K562 (cell line): Measurements from ENCODE around the gene KIF14. TPM values are rescaled to one million over a fixed set of nuclear protein-coding genes. Genes with fewer than 3 reads are reported as not detected.
A peak's percentile ranks its signal among the peaks of the same experiment; 100 is the strongest.

Source experiments
- ATAC-seq: fragments of 200-7000 bp; cut with Tn5 transposase; 3 replicates; pipeline ENCODE4 v1.9.1; 2020; ENCODE audit warnings: moderate library complexity
- BruUV-seq: library from RNA; stranded (reverse); fragments of 400-500 nt; replicated peaks from 2 replicates; lab custom pipeline; 2021; lab: Mats Ljungman, UMichigan
- CTCF ChIA-PET: fragments of 300-600 bp; formaldehyde crosslinking; extraction: SDS; loops from one replicate; lab custom pipeline; 2021; ENCODE audit warnings: low intra/inter-chr PET ratio; lab: Yijun Ruan, JAX
- POLR2A ChIA-PET: fragments of 300-600, 350-650 bp; sonication (Branson Sonifier 250); formaldehyde crosslinking; extraction: SDS; loops from one replicate; lab custom pipeline; 2021; ENCODE audit warnings: antibody characterized with exemption, inconsistent platforms; lab: Yijun Ruan, JAX
- DNase-seq, 4 experiments: peaks; one replicate each; pipeline versions ENCODE4 v3.0.0 to v3.0.0-alpha.2; 2011 to 2018; ENCODE audit warnings: low spot score in 3 of 4, mixed read lengths in 3 of 4; ENCODE audit errors: extremely low read depth in 1 of 4
- FAIRE-seq: peaks from 2 replicates; lab custom pipeline; 2011; peaks lifted over from hg19 to GRCh38; lab: Jason Lieb, UNC
- H2AFZ ChIP-seq: 2 replicates; pipeline ENCODE4 v1.6.0; 2011; ENCODE audit warnings: low read depth, low read length, control low read depth, inconsistent platforms
- H3K27ac ChIP-seq: fragments of 200-600 bp; 3 replicates; pipeline ENCODE4 v1.8.0; 2011; ENCODE audit warnings: low read depth, mild to moderate bottlenecking, control low read depth, inconsistent platforms, low read length, moderate library complexity, mixed read lengths; ENCODE audit errors: extremely low read depth
- H3K27me3 ChIP-seq, 2 experiments: fragments of 300-600 bp in 1 of 2; 2 replicates in 1 of 2; 3 replicates in 1 of 2; pipeline versions ENCODE4 v1.6.0 to v1.8.0; 2011; ENCODE audit warnings: inconsistent platforms in 2 of 2, low read length in 2 of 2, mild to moderate bottlenecking in 1 of 2, mixed read lengths in 1 of 2, moderate library complexity in 1 of 2; ENCODE audit not compliant: control insufficient read depth in 2 of 2, insufficient read depth in 2 of 2
- H3K36me3 ChIP-seq: fragments of 300-600 bp; 3 replicates; pipeline ENCODE4 v1.8.0; 2011; ENCODE audit warnings: mild to moderate bottlenecking, low read length, inconsistent platforms; ENCODE audit not compliant: control insufficient read depth, insufficient read depth
- H3K4me1 ChIP-seq, 2 experiments: fragments of 200-600 bp in 1 of 2; replicated peaks in 1 of 2; 2 replicates in 1 of 2; 3 replicates in 1 of 2; pipeline versions ENCODE4 v1.5.1 to v1.8.0; 2011; ENCODE audit warnings: inconsistent platforms in 2 of 2, low read length in 2 of 2, mild to moderate bottlenecking in 1 of 2, mixed read lengths in 1 of 2, moderate library complexity in 1 of 2; ENCODE audit not compliant: control insufficient read depth in 2 of 2, insufficient read depth in 2 of 2
- H3K4me2 ChIP-seq: 2 replicates; pipeline ENCODE4 v1.6.1; 2011; ENCODE audit warnings: low read length, control low read depth, inconsistent platforms, mixed read lengths; ENCODE audit not compliant: insufficient read depth
- H3K4me3 ChIP-seq: fragments of 200-600 bp; sonication (generic), shearing (Covaris generic); 2 replicates; pipeline ENCODE4 v1.5.1; 2016; ENCODE audit warnings: control low read depth, inconsistent platforms
- H3K79me2 ChIP-seq: fragments of 200-600 bp; 3 replicates; pipeline ENCODE4 v1.8.0; 2011; ENCODE audit warnings: low read length, inconsistent platforms; ENCODE audit not compliant: control insufficient read depth, insufficient read depth
- H3K9ac ChIP-seq, 2 experiments: 2 replicates each; pipeline versions ENCODE4 v1.6.0 to v1.6.1; 2011; ENCODE audit warnings: low read depth in 2 of 2, low read length in 2 of 2, control low read depth in 1 of 2, inconsistent platforms in 1 of 2, mild to moderate bottlenecking in 1 of 2, mixed read lengths in 1 of 2; ENCODE audit not compliant: insufficient read depth in 1 of 2
- H3K9me1 ChIP-seq: one replicate; pipeline ENCODE4 v1.6.0; 2011; ENCODE audit warnings: inconsistent platforms, mild to moderate bottlenecking, low read length, moderate library complexity; ENCODE audit not compliant: control insufficient read depth, insufficient read depth
- H3K9me3 ChIP-seq: replicated peaks from 2 replicates; pipeline ENCODE4 v1.5.1; 2011; ENCODE audit warnings: low read depth, low read length, inconsistent platforms; ENCODE audit not compliant: control insufficient read depth, insufficient read depth
- H4K20me1 ChIP-seq: replicated peaks from 2 replicates; pipeline ENCODE4 v1.6.1; 2011; ENCODE audit warnings: low read length, inconsistent platforms, mixed read lengths; ENCODE audit not compliant: control insufficient read depth, insufficient read depth
- CHD2 ChIP-seq: IDR thresholded peaks from 2 replicates; pipeline ENCODE4 v1.6.1; 2011; ENCODE audit warnings: low read depth, low read length
- DPF2 ChIP-seq: fragments of 450-650 bp; IDR thresholded peaks from 2 replicates; pipeline ENCODE4 v1.6.1; 2016
- HDGF ChIP-seq: fragments of 450-650 bp; IDR thresholded peaks from 2 replicates; pipeline ENCODE4 v1.6.1; 2016
- NFRKB ChIP-seq: fragments of 450-650 bp; IDR thresholded peaks from 2 replicates; pipeline ENCODE4 v1.6.1; 2016; ENCODE audit warnings: low read depth
- NFXL1 ChIP-seq: fragments of 450-650 bp; formaldehyde crosslinking; IDR thresholded peaks from 2 replicates; pipeline ENCODE4 v1.4.0; 2021; ENCODE audit warnings: mild to moderate bottlenecking
- NR4A1 ChIP-seq, 2 experiments: fragments of 250-450 bp in 1 of 2; fragments of 450-650 bp in 1 of 2; sonication (Bioruptor Pico) in 1 of 2; IDR thresholded peaks; 2 replicates each; pipeline versions ENCODE4 v1.4.0 to v1.6.1; 2016 to 2020; ENCODE audit warnings: mild to moderate bottlenecking in 2 of 2, missing compliant biosample characterization in 1 of 2, missing genetic modification characterization in 1 of 2, moderate library complexity in 1 of 2
- PTTG1 ChIP-seq: fragments of 450-650 bp; IDR thresholded peaks from 2 replicates; pipeline ENCODE4 v1.6.1; 2016; ENCODE audit warnings: low read depth, mild to moderate bottlenecking, missing genetic modification characterization, missing compliant biosample characterization
- SP2 ChIP-seq: IDR thresholded peaks from 2 replicates; pipeline ENCODE4 v1.6.1; 2011; ENCODE audit warnings: mild to moderate bottlenecking, low read depth, low read length, moderate library complexity; ENCODE audit not compliant: poor library complexity, severe bottlenecking; ENCODE audit errors: extremely low read depth
- STAT5B ChIP-seq: fragments of 250-450 bp; sonication (Bioruptor Pico); IDR thresholded peaks from 2 replicates; pipeline ENCODE4 v1.8.0; 2021; ENCODE audit warnings: mild to moderate bottlenecking, inconsistent platforms
- TEAD2 ChIP-seq: fragments of 450-650 bp; IDR thresholded peaks from 2 replicates; pipeline ENCODE4 v1.6.1; 2016; ENCODE audit warnings: missing genetic modification characterization, control low read depth, missing compliant biosample characterization
- TRIM24 ChIP-seq, 2 experiments: fragments of 450-650 bp; IDR thresholded peaks; 2 replicates each; pipeline ENCODE4 v1.6.1; 2016
- ZNF668 ChIP-seq: fragments of 250-450 bp; sonication (Bioruptor Pico); IDR thresholded peaks from 2 replicates; pipeline ENCODE4 v1.8.0; 2022; ENCODE audit warnings: mild to moderate bottlenecking, inconsistent platforms
- WGBS: fragments of 100-300 bp; shearing (Covaris generic); methylation state at CpG from one replicate; pipeline ENCODE4 v1.1.6; 2016; ENCODE audit warnings: low coverage, mixed read lengths; ENCODE audit not compliant: insufficient coverage; ENCODE audit errors: missing lambda C conversion rate; 5-methylcytosine and 5-hydroxymethylcytosine counted together
- in situ Hi-C: fragments of 300-500 bp; cut with MboI; formaldehyde crosslinking; loops from 4 replicates; pipeline ENCODE4 v1.15.0; 2018; ENCODE audit warnings: inconsistent platforms, mixed read lengths
- intact Hi-C: fragments of 100-400 bp; cut with micrococcal nuclease; formaldehyde crosslinking; loops from 2 replicates; pipeline ENCODE4 v1.14.2; 2022
- polyA plus RNA-seq, 8 experiments: library from polyadenylated mRNA; depleted of rRNA in 4 of 8; stranded (reverse) in 5 of 8; unstranded in 3 of 8; fragments of >200 nt; fragmentation: Nextera tagmentation in 2 of 8; fragmentation: Illumina TruSeq in 1 of 8; extraction: Ambion mirVana in 2 of 8; extraction: Trizol in 1 of 8; gene quantifications; 2 replicates each; pipeline versions ENCODE4 v1.2.1 to v1.2.3, GENCODE V29; 2011 to 2014; ENCODE audit warnings: inconsistent platforms in 1 of 8, missing spikeins in 1 of 8
- total RNA-seq, 7 experiments: library from RNA; depleted of rRNA in 6 of 7; stranded (reverse); fragments of >200 nt in 6 of 7; fragmentation: Illumina TruSeq in 2 of 7; extraction: Trizol in 2 of 7; gene quantifications; 2 replicates each; pipeline versions ENCODE4 v1.2.1 to v1.2.3, GENCODE V29; 2011 to 2021; ENCODE audit warnings: low replicate concordance in 1 of 7
- TF ChIP-seq, protein P1 (sequence below): fragments of 250-450 bp; sonication (Bioruptor Pico); IDR thresholded peaks from 2 replicates; pipeline ENCODE4 v1.4.0; 2020; ENCODE audit warnings: mild to moderate bottlenecking, moderate library complexity
- TF ChIP-seq, protein P2 (sequence below): fragments of 250-450 bp; sonication (Bioruptor Pico); IDR thresholded peaks from 2 replicates; pipeline ENCODE4 v1.8.0; 2022; ENCODE audit warnings: inconsistent platforms, mild to moderate bottlenecking, moderate library complexity, borderline replicate concordance

KIF14 gene
- total and polyA plus RNA-seq, 9 of the 15 experiments (the other 6 are each of a cell fraction or from before 2014, with no cell fraction given) = 11.5 to 47.4 (median 29.0) TPM

DNA sequence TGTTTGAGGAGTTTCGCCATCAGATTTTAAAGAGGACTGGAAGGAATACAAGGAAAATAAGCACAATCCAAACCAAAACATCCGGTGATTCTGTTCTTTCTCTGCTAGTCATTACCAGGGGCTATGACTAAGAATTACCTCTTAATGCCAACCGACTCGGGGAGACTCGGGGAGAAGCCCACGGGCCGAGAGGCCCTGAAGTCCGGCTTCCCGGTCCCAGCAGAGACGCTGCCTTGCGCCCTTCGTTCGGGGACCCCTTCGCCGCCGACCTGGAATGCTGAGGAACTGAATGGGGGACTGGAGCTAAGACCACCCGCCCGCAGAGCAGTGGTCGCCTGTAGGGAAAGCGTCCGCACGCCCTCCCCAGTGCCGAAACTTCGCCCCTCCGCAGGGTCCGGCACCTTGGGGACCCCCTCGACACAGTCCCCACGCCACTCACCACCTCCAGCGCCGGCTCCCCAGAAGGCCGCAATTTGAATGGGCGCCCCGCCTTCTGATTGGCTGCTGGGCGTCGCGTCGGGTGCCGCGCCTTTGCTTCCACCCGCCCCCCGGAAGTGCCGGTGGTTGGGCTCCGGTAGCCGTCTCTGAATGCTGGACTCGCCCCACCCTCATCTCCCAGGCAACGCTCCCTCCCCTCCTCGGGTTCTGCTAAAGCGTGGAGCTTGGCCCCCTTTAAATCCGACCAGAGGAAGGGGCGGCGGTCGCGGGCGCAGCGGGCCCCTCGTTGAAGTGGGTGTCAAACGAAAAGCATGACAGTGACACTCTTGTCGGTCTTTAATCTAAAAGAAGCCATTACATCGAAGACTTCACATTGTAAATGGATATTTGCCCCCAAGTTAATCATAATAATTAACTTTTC is at the start of gene KIF14 (continued):
- TF ChIP-seq, protein P1, sequence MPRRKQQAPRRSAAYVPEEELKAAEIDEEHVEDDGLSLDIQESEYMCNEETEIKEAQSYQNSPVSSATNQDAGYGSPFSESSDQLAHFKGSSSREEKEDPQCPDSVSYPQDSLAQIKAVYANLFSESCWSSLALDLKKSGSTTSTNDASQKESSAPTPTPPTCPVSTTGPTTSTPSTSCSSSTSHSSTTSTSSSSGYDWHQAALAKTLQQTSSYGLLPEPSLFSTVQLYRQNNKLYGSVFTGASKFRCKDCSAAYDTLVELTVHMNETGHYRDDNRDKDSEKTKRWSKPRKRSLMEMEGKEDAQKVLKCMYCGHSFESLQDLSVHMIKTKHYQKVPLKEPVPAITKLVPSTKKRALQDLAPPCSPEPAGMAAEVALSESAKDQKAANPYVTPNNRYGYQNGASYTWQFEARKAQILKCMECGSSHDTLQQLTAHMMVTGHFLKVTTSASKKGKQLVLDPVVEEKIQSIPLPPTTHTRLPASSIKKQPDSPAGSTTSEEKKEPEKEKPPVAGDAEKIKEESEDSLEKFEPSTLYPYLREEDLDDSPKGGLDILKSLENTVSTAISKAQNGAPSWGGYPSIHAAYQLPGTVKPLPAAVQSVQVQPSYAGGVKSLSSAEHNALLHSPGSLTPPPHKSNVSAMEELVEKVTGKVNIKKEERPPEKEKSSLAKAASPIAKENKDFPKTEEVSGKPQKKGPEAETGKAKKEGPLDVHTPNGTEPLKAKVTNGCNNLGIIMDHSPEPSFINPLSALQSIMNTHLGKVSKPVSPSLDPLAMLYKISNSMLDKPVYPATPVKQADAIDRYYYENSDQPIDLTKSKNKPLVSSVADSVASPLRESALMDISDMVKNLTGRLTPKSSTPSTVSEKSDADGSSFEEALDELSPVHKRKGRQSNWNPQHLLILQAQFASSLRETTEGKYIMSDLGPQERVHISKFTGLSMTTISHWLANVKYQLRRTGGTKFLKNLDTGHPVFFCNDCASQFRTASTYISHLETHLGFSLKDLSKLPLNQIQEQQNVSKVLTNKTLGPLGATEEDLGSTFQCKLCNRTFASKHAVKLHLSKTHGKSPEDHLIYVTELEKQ = no peak

DNA sequence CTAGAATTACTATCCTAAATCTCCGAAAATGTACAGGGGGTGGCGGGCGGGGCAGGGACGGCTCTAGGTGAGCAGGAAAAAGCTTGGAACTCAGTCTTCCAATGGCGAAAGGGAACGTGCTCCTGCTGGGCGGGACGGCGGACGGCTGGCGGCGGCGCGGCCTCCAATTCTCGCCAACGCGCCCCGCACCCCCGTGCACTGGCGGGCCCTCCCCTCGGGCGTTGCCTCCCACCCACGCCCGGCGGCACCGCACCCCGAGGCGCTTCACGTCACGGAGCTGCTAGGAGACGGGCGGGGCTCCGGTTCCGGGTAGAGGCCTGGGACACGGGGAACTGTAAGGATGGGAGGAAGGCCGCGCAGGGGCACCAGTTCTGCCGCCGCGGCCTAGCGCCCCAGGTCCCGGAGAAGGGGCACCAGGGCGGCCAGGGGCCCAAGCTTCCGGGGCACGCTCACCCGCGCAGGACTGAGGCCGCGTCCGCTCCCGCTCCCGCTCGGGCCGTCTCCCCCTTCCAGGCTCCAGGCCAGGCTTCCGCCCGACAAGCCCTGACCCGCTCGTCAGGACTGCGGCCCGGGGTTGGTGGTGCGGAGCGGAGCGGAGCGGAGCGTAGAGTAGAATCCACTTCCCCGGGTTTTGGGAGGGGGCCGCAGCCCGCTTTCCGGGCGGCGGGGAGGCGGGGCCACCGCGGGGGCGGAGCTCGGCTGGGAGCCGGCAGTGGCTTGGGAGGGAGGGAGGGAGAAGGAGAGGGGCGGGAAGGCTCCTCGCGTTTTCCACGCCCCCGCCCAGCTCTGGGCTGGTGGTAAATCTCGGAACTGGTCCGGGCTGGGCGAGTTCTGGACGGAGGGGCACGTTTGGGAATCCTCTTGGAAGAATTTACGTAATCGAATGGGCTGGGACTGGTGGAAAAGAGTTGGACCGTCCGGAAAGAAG is 49.0 kb upstream of the KIF14 start, which contains the start of gene DDX59:
DDX59 (minus strand) TSS at position 594 of the 928 bp plus-strand sequence. CDS start 3,167 bp downstream, outside the sequence.
- DNase-seq (peak; percentile 97 to 98 (median 98)), FAIRE-seq (peak; percentile 67), ATAC-seq (peak; percentile 93)
- H3K27ac ChIP-seq = peak within 1 kb of the TSS; percentile 98
- peaks cover 12 to 13% of the 10 kb centered on the region in 2 experiments; a peak in 4 of 5 replicates for H3K4me1 ChIP-seq
- no peaks in the 10 kb centered on the region for H4K20me1 ChIP-seq
- CTCF ChIA-PET = no interaction called here
- H3K9ac ChIP-seq = peak within 1 kb of the TSS; percentile 98 to 100
- intact Hi-C loops (loop anchor here (1.0 to 2.0 kb wide), 4 partner anchors 29 to 134 kb away; partner anchors contain the start of genes CAMSAP2 and KIF14), in situ Hi-C loops (no loop called here)
- H2AFZ ChIP-seq = peak within 1 kb of the TSS; percentile 88
- H3K36me3 ChIP-seq = peaks cover 14% of the 10 kb centered on the region
- H3K27me3 ChIP-seq = no peaks in the 10 kb centered on the region
- WGBS = 1% methylated on average over 62 of the region's 91 CpGs
- peak within 1 kb of the TSS; percentile 80 for H3K4me2 ChIP-seq
- H3K9me3 ChIP-seq = no peaks in the 10 kb centered on the region
- H3K4me3 ChIP-seq = peak within 1 kb of the TSS; percentile 83
- BruUV-seq = no TSS peak
- POLR2A ChIA-PET = interaction anchor here (0.5 to 3.2 kb wide), 24 partner anchors 10 to 638 kb away, joined by 3 to 28 read pairs (median 5); partner anchors contain the start of genes CAMSAP2 and KIF14
- H3K79me2 ChIP-seq = peaks cover 27% of the 10 kb centered on the region
- no peaks in the 10 kb centered on the region for H3K9me1 ChIP-seq
- TF ChIP-seq DPF2 = no peak
- TF ChIP-seq NFRKB = peak; percentile 42
- TF ChIP-seq PTTG1 = no peak
- TF ChIP-seq TEAD2 (tag) = no peak
- TF ChIP-seq STAT5B (CRISPR knock-in tag) = no peak
- TF ChIP-seq TRIM24 (IDR thresholded peaks at IDR 0.05) = peak; percentile 21 to 67; a peak in 3 of 4 replicates
- no peak for TF ChIP-seq SP2
- TF ChIP-seq CHD2 = peak; percentile 31
- TF ChIP-seq NR4A1 (CRISPR knock-in tag; IDR thresholded peaks at IDR 0.05) = no peak; the same call in 1 of the 2 replicates
- peak; percentile 53 for TF ChIP-seq NR4A1 (tag; IDR thresholded peaks at IDR 0.05)
- no peak for TF ChIP-seq NFXL1
- TF ChIP-seq, protein P2, sequence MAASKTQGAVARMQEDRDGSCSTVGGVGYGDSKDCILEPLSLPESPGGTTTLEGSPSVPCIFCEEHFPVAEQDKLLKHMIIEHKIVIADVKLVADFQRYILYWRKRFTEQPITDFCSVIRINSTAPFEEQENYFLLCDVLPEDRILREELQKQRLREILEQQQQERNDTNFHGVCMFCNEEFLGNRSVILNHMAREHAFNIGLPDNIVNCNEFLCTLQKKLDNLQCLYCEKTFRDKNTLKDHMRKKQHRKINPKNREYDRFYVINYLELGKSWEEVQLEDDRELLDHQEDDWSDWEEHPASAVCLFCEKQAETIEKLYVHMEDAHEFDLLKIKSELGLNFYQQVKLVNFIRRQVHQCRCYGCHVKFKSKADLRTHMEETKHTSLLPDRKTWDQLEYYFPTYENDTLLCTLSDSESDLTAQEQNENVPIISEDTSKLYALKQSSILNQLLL (CRISPR knock-in tag) = no peak
- TF ChIP-seq ZNF668 = no peak
- no peak for TF ChIP-seq HDGF
